Keratinocyte (primary cell): Measurements from ENCODE around the gene OR4D9. TPM values are rescaled to one million over a fixed set of nuclear protein-coding genes. Genes with fewer than 3 reads are reported as not detected.

Experiments used
- DNase-seq: peaks from one replicate; pipeline ENCODE4 v3.0.0-alpha.2; 2011; ENCODE audit warnings: low read depth, missing footprints, low spot score
- FAIRE-seq: peaks from 2 replicates; lab custom pipeline; 2011; peaks lifted over from hg19 to GRCh38; lab: Jason Lieb, UNC
- H2AFZ ChIP-seq: 2 replicates; pipeline ENCODE4 v1.6.0; 2012; ENCODE audit warnings: low read length, control low read depth, inconsistent platforms; ENCODE audit not compliant: control insufficient read depth
- H3K27ac ChIP-seq: 2 replicates; pipeline ENCODE4 v1.5.1; 2011; ENCODE audit warnings: low read length; ENCODE audit not compliant: control insufficient read depth, insufficient read depth
- H3K27me3 ChIP-seq: 3 replicates; pipeline ENCODE4 v1.6.0; 2011; ENCODE audit warnings: low read length; ENCODE audit not compliant: control insufficient read depth, insufficient read depth; ENCODE audit errors: extremely low read depth
- H3K36me3 ChIP-seq, 2 experiments: 2 replicates in 1 of 2; 3 replicates in 1 of 2; pipeline ENCODE4 v1.5.1; 2011; ENCODE audit warnings: low read length in 2 of 2, mild to moderate bottlenecking in 1 of 2; ENCODE audit not compliant: control insufficient read depth in 2 of 2, insufficient read depth in 2 of 2; ENCODE audit errors: extremely low read depth in 1 of 2
- H3K4me1 ChIP-seq: 3 replicates; pipeline ENCODE4 v1.5.1; 2011; ENCODE audit warnings: low read length; ENCODE audit not compliant: control insufficient read depth, insufficient read depth; ENCODE audit errors: extremely low read depth
- H3K4me2 ChIP-seq: 3 replicates; pipeline ENCODE4 v1.6.0; 2011; ENCODE audit warnings: low read depth, low read length; ENCODE audit not compliant: control insufficient read depth, insufficient read depth; ENCODE audit errors: extremely low read depth
- H3K4me3 ChIP-seq, 3 experiments: fragments of 200-600 bp in 1 of 3; sonication (generic) in 1 of 3; 2 replicates in 2 of 3; 3 replicates in 1 of 3; pipeline ENCODE4 v1.5.1; 2011 to 2016; ENCODE audit warnings: low read length in 3 of 3, mild to moderate bottlenecking in 3 of 3, control low read depth in 2 of 3, inconsistent platforms in 1 of 3, low read depth in 1 of 3, mixed read lengths in 1 of 3, mixed run types in 1 of 3, moderate library complexity in 1 of 3; ENCODE audit not compliant: control insufficient read depth in 2 of 3, insufficient read depth in 2 of 3; ENCODE audit errors: extremely low read depth in 1 of 3
- H3K79me2 ChIP-seq: 2 replicates; pipeline ENCODE4 v1.6.0; 2012; ENCODE audit warnings: low read length; ENCODE audit not compliant: control insufficient read depth, insufficient read depth
- H3K9ac ChIP-seq: 3 replicates; pipeline ENCODE4 v1.6.0; 2011; ENCODE audit warnings: low read length; ENCODE audit not compliant: control insufficient read depth, insufficient read depth; ENCODE audit errors: extremely low read depth
- H3K9me1 ChIP-seq: 3 replicates; pipeline ENCODE4 v1.6.0; 2011; ENCODE audit warnings: low read length; ENCODE audit not compliant: control insufficient read depth, insufficient read depth; ENCODE audit errors: extremely low read depth
- H3K9me3 ChIP-seq: 2 replicates; pipeline ENCODE4 v1.5.1; 2012; ENCODE audit warnings: low read depth, low read length; ENCODE audit not compliant: control insufficient read depth
- H4K20me1 ChIP-seq: 3 replicates; pipeline ENCODE4 v1.6.0; 2011; ENCODE audit warnings: low read length; ENCODE audit not compliant: control insufficient read depth, insufficient read depth; ENCODE audit errors: extremely low read depth
- EZH2 ChIP-seq: IDR thresholded peaks from one replicate; pipeline ENCODE4 v1.6.1; 2012; ENCODE audit warnings: inconsistent platforms, mild to moderate bottlenecking, low read length, moderate library complexity
- dilution Hi-C: fragments of 300-500 bp; cut with MboI; formaldehyde crosslinking; loops from one replicate; pipeline ENCODE4 v1.7.0; 2020; ENCODE audit warnings: low sequenced_read_pairs; ENCODE audit not compliant: extremely low pct_ligation_motif_present
- polyA plus RNA-seq, 5 experiments: library from polyadenylated mRNA; depleted of rRNA in 3 of 5; stranded (reverse) in 3 of 5; stranded (forward) in 1 of 5; unstranded in 1 of 5; fragments of >200 nt; gene quantifications; 1 replicate in 1 of 5; 2 replicates in 3 of 5; 3 replicates in 1 of 5; pipeline versions ENCODE4 v1.2.1 to v1.2.3, GENCODE V29; 2011 to 2012; ENCODE audit warnings: missing spikeins in 2 of 5, low read depth in 1 of 5, low replicate concordance in 1 of 5
- TF ChIP-seq, protein P1 (sequence below), 3 experiments: IDR thresholded peaks in 1 of 3; conservative IDR thresholded peaks in 1 of 3; optimal IDR thresholded peaks in 1 of 3; 2 replicates in 2 of 3; 3 replicates in 1 of 3; pipeline versions ENCODE3 to v1.5.1; 2011; ENCODE audit warnings: low read length in 3 of 3, mild to moderate bottlenecking in 3 of 3, moderate library complexity in 2 of 3, control low read depth in 1 of 3, inconsistent platforms in 1 of 3; ENCODE audit not compliant: insufficient read depth in 2 of 3; ENCODE audit errors: extremely low read depth in 1 of 3

OR4D9 gene
- polyA plus RNA-seq, 1 donor (not counting 4 experiments of a cell fraction or from before 2014, with no cell fraction given) = not detected

DNA sequence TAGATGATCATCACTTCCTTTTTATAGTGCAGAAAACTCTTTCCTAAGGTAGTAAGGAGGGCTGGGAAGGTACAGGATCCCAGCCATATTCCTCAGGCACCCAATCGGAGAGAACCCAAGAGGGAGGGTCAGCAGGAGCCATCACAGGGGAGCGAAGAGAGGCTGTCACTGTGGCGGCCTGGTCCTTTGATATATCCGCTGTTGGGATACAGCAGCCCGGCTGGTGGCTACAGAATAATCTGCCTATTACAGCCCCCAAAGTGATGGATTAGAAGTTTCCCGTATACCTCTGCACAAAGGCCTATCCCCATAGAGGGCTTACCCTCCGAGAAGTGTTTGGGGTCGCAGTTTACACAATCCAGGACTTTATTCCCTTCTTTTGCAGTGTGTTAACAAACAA is 48.5 kb downstream of the OR4D9 start:
- FAIRE-seq = no peak
- H3K9me3 ChIP-seq = no peaks in the 10 kb centered on the region
- no peak for DNase-seq
- H3K36me3 ChIP-seq = no peaks in the 10 kb centered on the region
- H3K79me2 ChIP-seq = no peaks in the 10 kb centered on the region
- no peak overlapping the region for H3K27ac ChIP-seq
- H3K4me2 ChIP-seq = peak overlapping the region; percentile 2
- dilution Hi-C loops = no loop called here
- H3K9ac ChIP-seq = no peak overlapping the region
- H3K27me3 ChIP-seq = no peaks in the 10 kb centered on the region
- H3K9me1 ChIP-seq = no peaks in the 10 kb centered on the region
- H3K4me1 ChIP-seq = peaks cover 8% of the 10 kb centered on the region
- H3K4me3 ChIP-seq = no peak overlapping the region
- H2AFZ ChIP-seq = no peak overlapping the region
- H4K20me1 ChIP-seq = no peaks in the 10 kb centered on the region
- TF ChIP-seq, protein P1, sequence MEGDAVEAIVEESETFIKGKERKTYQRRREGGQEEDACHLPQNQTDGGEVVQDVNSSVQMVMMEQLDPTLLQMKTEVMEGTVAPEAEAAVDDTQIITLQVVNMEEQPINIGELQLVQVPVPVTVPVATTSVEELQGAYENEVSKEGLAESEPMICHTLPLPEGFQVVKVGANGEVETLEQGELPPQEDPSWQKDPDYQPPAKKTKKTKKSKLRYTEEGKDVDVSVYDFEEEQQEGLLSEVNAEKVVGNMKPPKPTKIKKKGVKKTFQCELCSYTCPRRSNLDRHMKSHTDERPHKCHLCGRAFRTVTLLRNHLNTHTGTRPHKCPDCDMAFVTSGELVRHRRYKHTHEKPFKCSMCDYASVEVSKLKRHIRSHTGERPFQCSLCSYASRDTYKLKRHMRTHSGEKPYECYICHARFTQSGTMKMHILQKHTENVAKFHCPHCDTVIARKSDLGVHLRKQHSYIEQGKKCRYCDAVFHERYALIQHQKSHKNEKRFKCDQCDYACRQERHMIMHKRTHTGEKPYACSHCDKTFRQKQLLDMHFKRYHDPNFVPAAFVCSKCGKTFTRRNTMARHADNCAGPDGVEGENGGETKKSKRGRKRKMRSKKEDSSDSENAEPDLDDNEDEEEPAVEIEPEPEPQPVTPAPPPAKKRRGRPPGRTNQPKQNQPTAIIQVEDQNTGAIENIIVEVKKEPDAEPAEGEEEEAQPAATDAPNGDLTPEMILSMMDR (optimal IDR thresholded peaks at IDR 0.05 in 1 of 3, IDR thresholded peaks at IDR 0.05 in 1 of 3, conservative IDR thresholded peaks at IDR 0.05 in 1 of 3; ENCODE audit: extremely low read depth in 1 of 3, insufficient read depth in 2 of 3, low read length in 3 of 3) = no peak
- TF ChIP-seq EZH2 = no peak

DNA sequence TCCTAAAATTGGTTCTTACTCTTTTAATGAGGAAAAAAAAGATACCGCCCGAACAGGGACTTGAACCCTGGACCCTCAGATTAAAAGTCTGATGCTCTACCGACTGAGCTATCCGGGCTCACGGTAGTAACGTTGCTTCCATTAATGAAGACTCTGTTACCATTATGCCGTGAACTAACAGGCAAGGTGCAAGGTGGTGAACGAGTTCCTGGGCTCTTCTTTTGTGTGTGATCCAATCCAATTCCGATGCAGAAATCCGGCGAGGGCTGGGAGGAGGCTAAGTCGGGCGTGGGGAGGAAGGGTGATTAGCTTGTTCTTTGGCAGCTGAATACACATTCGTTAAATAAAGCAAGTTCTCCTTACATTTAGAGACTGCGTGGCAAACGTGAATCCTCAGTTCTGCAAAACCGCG is 49.0 kb downstream of the OR4D9 start:
- TF ChIP-seq EZH2 = no peak
- TF ChIP-seq, protein P1 (optimal IDR thresholded peaks at IDR 0.05 in 1 of 3, IDR thresholded peaks at IDR 0.05 in 1 of 3, conservative IDR thresholded peaks at IDR 0.05 in 1 of 3; ENCODE audit: extremely low read depth in 1 of 3, insufficient read depth in 2 of 3, low read length in 3 of 3) = no peak
- FAIRE-seq = peak; percentile 17
- Histone ChIP-seq H3K36me3 (no peaks in the 10 kb centered on the region), H3K4me3 (peak overlapping the region; percentile 72 to 99 (median 91)), H3K9me1 (no peaks in the 10 kb centered on the region), H3K9me3 (no peaks in the 10 kb centered on the region), H3K4me1 (peaks cover 8% of the 10 kb centered on the region), H3K9ac (peak overlapping the region; percentile 96), H3K4me2 (peak overlapping the region; percentile 69), H3K27me3 (no peaks in the 10 kb centered on the region), H3K79me2 (no peaks in the 10 kb centered on the region), H4K20me1 (no peaks in the 10 kb centered on the region), H3K27ac (peak overlapping the region; percentile 88), H2AFZ (peak overlapping the region; percentile 98)
- no peak for DNase-seq
- dilution Hi-C loops = no loop called here
